H9 (cell line): ENCODE results near the gene DLL4. TPM values are rescaled to one million over a fixed set of nuclear protein-coding genes. Genes with fewer than 3 reads are reported as not detected.

ENCODE experiments used
- DNase-seq: peaks from one replicate; pipeline ENCODE4 v3.0.0-alpha.2; 2017
- H2AFZ ChIP-seq: one replicate; pipeline ENCODE4 v1.6.1; 2013; ENCODE audit warnings: mild to moderate bottlenecking, low read length, control low read depth, moderate library complexity
- H2AK5ac ChIP-seq: 2 replicates; pipeline ENCODE4 v1.6.1; 2013; ENCODE audit warnings: low read length, control low read depth, mixed read lengths; ENCODE audit not compliant: insufficient read length
- H2BK120ac ChIP-seq: one replicate; pipeline ENCODE4 v1.6.1; 2013; ENCODE audit warnings: low read depth, mild to moderate bottlenecking, low read length, control low read depth, inconsistent platforms; ENCODE audit not compliant: poor library complexity, severe bottlenecking
- H2BK12ac ChIP-seq: 2 replicates; pipeline ENCODE4 v1.6.1; 2013; ENCODE audit warnings: low read length, control low read depth, mixed read lengths, low read depth; ENCODE audit not compliant: insufficient read length
- H2BK15ac ChIP-seq: 2 replicates; pipeline ENCODE4 v1.6.1; 2013; ENCODE audit warnings: low read depth, low read length, control low read depth
- H2BK20ac ChIP-seq: one replicate; pipeline ENCODE4 v1.6.1; 2013; ENCODE audit warnings: low read depth, mild to moderate bottlenecking, low read length, control low read depth, inconsistent platforms; ENCODE audit not compliant: poor library complexity, severe bottlenecking
- H2BK5ac ChIP-seq: 2 replicates; pipeline ENCODE4 v1.6.1; 2013; ENCODE audit warnings: low read length, control low read depth, mixed read lengths; ENCODE audit not compliant: insufficient read length
- H3K14ac ChIP-seq: 2 replicates; pipeline ENCODE4 v1.6.1; 2013; ENCODE audit warnings: low read length, control low read depth; ENCODE audit not compliant: insufficient read depth
- H3K18ac ChIP-seq: 2 replicates; pipeline ENCODE4 v1.6.1; 2013; ENCODE audit warnings: low read depth, mild to moderate bottlenecking, mixed read lengths, low read length, control low read depth; ENCODE audit not compliant: insufficient read length
- H3K23ac ChIP-seq: 2 replicates; pipeline ENCODE4 v1.6.1; 2013; ENCODE audit warnings: low read length, control low read depth, mixed read lengths, low read depth; ENCODE audit not compliant: insufficient read length
- H3K23me2 ChIP-seq: 2 replicates; pipeline ENCODE4 v1.6.1; 2013; ENCODE audit warnings: low read depth, mild to moderate bottlenecking, mixed read lengths, low read length, control low read depth; ENCODE audit not compliant: insufficient read length, poor library complexity, severe bottlenecking
- H3K27ac ChIP-seq: 2 replicates; pipeline ENCODE4 v1.5.1; 2013; ENCODE audit warnings: low read length, control low read depth, mixed read lengths, low read depth; ENCODE audit not compliant: insufficient read length
- H3K27me3 ChIP-seq: 2 replicates; pipeline ENCODE4 v1.6.1; 2013; ENCODE audit warnings: low read length, control low read depth, inconsistent platforms; ENCODE audit not compliant: insufficient read depth
- H3K4ac ChIP-seq: 2 replicates; pipeline ENCODE4 v1.6.1; 2013; ENCODE audit warnings: low read depth, mild to moderate bottlenecking, control low read depth, inconsistent platforms, low read length, moderate library complexity
- H3K4me1 ChIP-seq: 2 replicates; pipeline ENCODE4 v1.6.1; 2013; ENCODE audit warnings: low read length, control low read depth, inconsistent platforms; ENCODE audit not compliant: insufficient read depth
- H3K4me2 ChIP-seq: 2 replicates; pipeline ENCODE4 v1.6.1; 2013; ENCODE audit warnings: low read length, control low read depth, mixed read lengths; ENCODE audit not compliant: insufficient read length, insufficient read depth
- H3K56ac ChIP-seq: 2 replicates; pipeline ENCODE4 v1.6.1; 2013; ENCODE audit warnings: low read depth, mild to moderate bottlenecking, mixed read lengths, low read length, control low read depth; ENCODE audit not compliant: insufficient read length
- H3K79me1 ChIP-seq: 2 replicates; pipeline ENCODE4 v1.6.1; 2013; ENCODE audit warnings: low read depth, mild to moderate bottlenecking, moderate library complexity, low read length, control low read depth, inconsistent platforms; ENCODE audit not compliant: insufficient read depth, poor library complexity, severe bottlenecking
- H3K79me2 ChIP-seq: 2 replicates; pipeline ENCODE4 v1.6.1; 2013; ENCODE audit warnings: low read length, control low read depth, inconsistent platforms; ENCODE audit not compliant: insufficient read depth
- H3K9ac ChIP-seq: 2 replicates; pipeline ENCODE4 v1.6.1; 2013; ENCODE audit warnings: low read length, control low read depth, mixed read lengths; ENCODE audit not compliant: insufficient read length; ENCODE audit errors: extremely low read depth
- H3K9me3 ChIP-seq: one replicate; pipeline ENCODE4 v1.6.1; 2013; ENCODE audit warnings: low read depth, low read length, inconsistent platforms; ENCODE audit not compliant: control insufficient read depth
- H3T11ph ChIP-seq: one replicate; pipeline ENCODE4 v1.6.1; 2013; ENCODE audit warnings: mild to moderate bottlenecking, low read length, control low read depth, inconsistent platforms
- H4K20me1 ChIP-seq: one replicate; pipeline ENCODE4 v1.6.1; 2013; ENCODE audit not compliant: control insufficient read depth, insufficient read length, insufficient read depth
- H4K5ac ChIP-seq: 2 replicates; pipeline ENCODE4 v1.6.1; 2013; ENCODE audit warnings: low read depth, mild to moderate bottlenecking, mixed read lengths, low read length, control low read depth; ENCODE audit not compliant: insufficient read length
- H4K8ac ChIP-seq: replicated peaks from 2 replicates; pipeline ENCODE4 v1.6.1; 2013; ENCODE audit warnings: low read length, control low read depth, mixed read lengths, low read depth; ENCODE audit not compliant: insufficient read length
- H4K91ac ChIP-seq: 2 replicates; pipeline ENCODE4 v1.6.1; 2013; ENCODE audit warnings: low read depth, mild to moderate bottlenecking, moderate library complexity, mixed read lengths, low read length, control low read depth; ENCODE audit not compliant: insufficient read length
- H3K27ac Mint-ChIP-seq, 3 experiments: 2 replicates in 2 of 3; 3 replicates in 1 of 3; pipeline ENCODE4 v1.8.0; 2020 to 2021; ENCODE audit warnings: mixed read lengths in 3 of 3, mild to moderate bottlenecking in 1 of 3, moderate library complexity in 1 of 3
- H3K27me3 Mint-ChIP-seq: 2 replicates; pipeline ENCODE4 v1.8.0; 2021; ENCODE audit warnings: low read depth, mild to moderate bottlenecking, moderate library complexity, mixed read lengths
- H3K36me3 Mint-ChIP-seq, 3 experiments: 2 replicates in 2 of 3; 3 replicates in 1 of 3; pipeline ENCODE4 v1.8.0; 2020 to 2021; ENCODE audit warnings: low read depth in 3 of 3, mixed read lengths in 3 of 3; ENCODE audit not compliant: insufficient read depth in 1 of 3
- H3K4me1 Mint-ChIP-seq, 2 experiments: 2 replicates each; pipeline ENCODE4 v1.8.0; 2020; ENCODE audit warnings: mixed read lengths in 2 of 2
- H3K4me3 Mint-ChIP-seq, 2 experiments: 2 replicates in 1 of 2; 3 replicates in 1 of 2; pipeline ENCODE4 v1.8.0; 2020 to 2021; ENCODE audit warnings: mild to moderate bottlenecking in 2 of 2, mixed read lengths in 2 of 2, moderate library complexity in 1 of 2
- H3K9me3 Mint-ChIP-seq, 2 experiments: 2 replicates in 1 of 2; 3 replicates in 1 of 2; pipeline ENCODE4 v1.8.0; 2020; ENCODE audit warnings: mild to moderate bottlenecking in 2 of 2, mixed read lengths in 2 of 2, moderate library complexity in 1 of 2
- WGBS: extraction: QIAGEN DNeasy Blood & Tissue Kit; methylation state at CpG from one replicate; pipeline ENCODE4 v1.1.7; 2013; ENCODE audit warnings: missing lambda C conversion rate, low lambda C conversion rate, mixed read lengths; ENCODE audit not compliant: insufficient read length; ENCODE audit errors: extremely low coverage; 5-methylcytosine and 5-hydroxymethylcytosine counted together
- total RNA-seq: library from RNA; stranded (reverse); gene quantifications from 2 replicates; pipeline ENCODE4 v1.2.1, GENCODE V29; 2021
- TF ChIP-seq, protein P1 (sequence below): fragments of 200-600 bp; sonication (generic); conservative IDR thresholded peaks from 3 replicates; pipeline ENCODE4 v1.8.0; 2021; ENCODE audit warnings: antibody characterized with exemption, mild to moderate bottlenecking

DLL4 gene
- total RNA-seq, 1 experiment from 2014 or later, result 0.28 TPM

- H4K5ac ChIP-seq, result no peak overlapping the region
- Mint-ChIP-seq H3K4me1 (peaks cover 46 to 58% of the 10 kb centered on the region in 2 experiments), H3K36me3 (peaks cover 18 to 35% (median 30%) of the 10 kb centered on the region in 3 experiments), H3K27me3 (no peaks in the 10 kb centered on the region; the same call in 1 of the 2 replicates), H3K4me3 (no peak overlapping the region), H3K27ac (no peak overlapping the region; a peak in 1 of 7 replicates), H3K9me3 (no peaks in the 10 kb centered on the region; a peak in 1 of 5 replicates)
- H2AK5ac ChIP-seq, result no peak overlapping the region
- H4K91ac ChIP-seq, result no peak overlapping the region
- TF ChIP-seq, protein P1, sequence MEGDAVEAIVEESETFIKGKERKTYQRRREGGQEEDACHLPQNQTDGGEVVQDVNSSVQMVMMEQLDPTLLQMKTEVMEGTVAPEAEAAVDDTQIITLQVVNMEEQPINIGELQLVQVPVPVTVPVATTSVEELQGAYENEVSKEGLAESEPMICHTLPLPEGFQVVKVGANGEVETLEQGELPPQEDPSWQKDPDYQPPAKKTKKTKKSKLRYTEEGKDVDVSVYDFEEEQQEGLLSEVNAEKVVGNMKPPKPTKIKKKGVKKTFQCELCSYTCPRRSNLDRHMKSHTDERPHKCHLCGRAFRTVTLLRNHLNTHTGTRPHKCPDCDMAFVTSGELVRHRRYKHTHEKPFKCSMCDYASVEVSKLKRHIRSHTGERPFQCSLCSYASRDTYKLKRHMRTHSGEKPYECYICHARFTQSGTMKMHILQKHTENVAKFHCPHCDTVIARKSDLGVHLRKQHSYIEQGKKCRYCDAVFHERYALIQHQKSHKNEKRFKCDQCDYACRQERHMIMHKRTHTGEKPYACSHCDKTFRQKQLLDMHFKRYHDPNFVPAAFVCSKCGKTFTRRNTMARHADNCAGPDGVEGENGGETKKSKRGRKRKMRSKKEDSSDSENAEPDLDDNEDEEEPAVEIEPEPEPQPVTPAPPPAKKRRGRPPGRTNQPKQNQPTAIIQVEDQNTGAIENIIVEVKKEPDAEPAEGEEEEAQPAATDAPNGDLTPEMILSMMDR, result no peak
- no CpG with 5 or more reads among the region's 4 CpGs for WGBS
- no peak overlapping the region; the same call in 1 of the 2 replicates for H3K14ac ChIP-seq
- H3K23ac ChIP-seq, result no peak overlapping the region
- no peaks in the 10 kb centered on the region; the same call in 1 of the 2 replicates for H3K79me2 ChIP-seq
- H2BK12ac ChIP-seq, result no peak overlapping the region
- H3T11ph ChIP-seq, result no peak overlapping the region
- H4K8ac ChIP-seq, result no peak overlapping the region
- no peak for DNase-seq
- H3K18ac ChIP-seq, result no peak overlapping the region
- no peaks in the 10 kb centered on the region for H3K79me1 ChIP-seq
- no peak overlapping the region for H2BK15ac ChIP-seq
- H2AFZ ChIP-seq, result no peak overlapping the region
- no peak overlapping the region for H3K27ac ChIP-seq
- no peak overlapping the region for H3K4ac ChIP-seq
- peaks cover 3% of the 10 kb centered on the region; the same call in 1 of the 2 replicates for H3K4me1 ChIP-seq
- H3K4me2 ChIP-seq, result no peak overlapping the region
- no peak overlapping the region for H3K9ac ChIP-seq
- no peak overlapping the region for H3K56ac ChIP-seq
- no peak overlapping the region for H2BK20ac ChIP-seq
- no peaks in the 10 kb centered on the region for H3K9me3 ChIP-seq
- H2BK120ac ChIP-seq, result no peak overlapping the region
- H3K27me3 ChIP-seq, result no peaks in the 10 kb centered on the region
- H3K23me2 ChIP-seq, result peaks cover 18% of the 10 kb centered on the region
- no peaks in the 10 kb centered on the region for H4K20me1 ChIP-seq
- H2BK5ac ChIP-seq, result no peak overlapping the region
These were observed 28.0 kb downstream of the DLL4 start for GRCh38 chr15:40957041-40957555.
